OCI-LY7 (cell line): ENCODE results near the gene COPZ1. TPM values are rescaled to one million over a fixed set of nuclear protein-coding genes. Genes with fewer than 3 reads are reported as not detected.

Source experiments
- BruUV-seq: library from RNA; stranded (reverse); fragments of 400-500 nt; replicated peaks from 2 replicates; lab custom pipeline; 2021; lab: Mats Ljungman, UMichigan
- CTCF ChIA-PET: fragments of 300-600 bp; sonication (Branson Sonifier 250); formaldehyde crosslinking; loops from one replicate; lab custom pipeline; 2022; ENCODE audit warnings: antibody characterized with exemption; ENCODE audit not compliant: unreplicated experiment; lab: Charles Lee
- POLR2A ChIA-PET: fragments of 300-600 bp; sonication (Branson Sonifier 250); formaldehyde crosslinking; loops from one replicate; lab custom pipeline; 2022; ENCODE audit warnings: antibody characterized with exemption; lab: Charles Lee
- DNase-seq: peaks from one replicate; pipeline ENCODE4 v3.0.0-alpha.2; 2015; ENCODE audit warnings: low spot score
- H2AFZ ChIP-seq: fragments of 200-600 bp; sonication (generic), shearing (Covaris generic); 2 replicates; pipeline ENCODE4 v1.6.1; 2014; ENCODE audit warnings: mild to moderate bottlenecking, antibody characterized with exemption, low read length, moderate library complexity
- H3K27ac ChIP-seq: fragments of 200-600 bp; sonication (generic); 2 replicates; pipeline ENCODE4 v1.5.1; 2014; ENCODE audit warnings: mixed run types, low read depth, mild to moderate bottlenecking, moderate library complexity, low read length, inconsistent platforms; ENCODE audit not compliant: poor library complexity, severe bottlenecking
- H3K36me3 ChIP-seq: fragments of 200-600 bp; sonication (generic); 2 replicates; pipeline ENCODE4 v1.6.1; 2014; ENCODE audit warnings: mild to moderate bottlenecking, antibody characterized with exemption, low read length, moderate library complexity, mixed read lengths; ENCODE audit not compliant: insufficient read depth
- H3K4me1 ChIP-seq: fragments of 200-600 bp; sonication (generic); 2 replicates; pipeline ENCODE4 v1.5.1; 2014; ENCODE audit warnings: mild to moderate bottlenecking, low read length; ENCODE audit not compliant: insufficient read depth, poor library complexity, severe bottlenecking
- H3K4me2 ChIP-seq: fragments of 200-600 bp; sonication (generic); 2 replicates; pipeline ENCODE4 v1.6.1; 2014; ENCODE audit warnings: mild to moderate bottlenecking, low read length
- H3K4me3 ChIP-seq: fragments of 200-600 bp; sonication (generic); 2 replicates; pipeline ENCODE4 v1.5.1; 2014; ENCODE audit warnings: mild to moderate bottlenecking, low read depth, low read length; ENCODE audit not compliant: poor library complexity, severe bottlenecking
- H3K79me2 ChIP-seq: fragments of 200-600 bp; sonication (generic); 2 replicates; pipeline ENCODE4 v1.6.1; 2016; ENCODE audit warnings: low read depth, mild to moderate bottlenecking, low read length, moderate library complexity, mixed read lengths; ENCODE audit not compliant: insufficient read depth
- H3K9me2 ChIP-seq: fragments of 200-600 bp; sonication (generic); 2 replicates; pipeline ENCODE4 v1.6.1; 2016; ENCODE audit warnings: mild to moderate bottlenecking, low read length, mixed read lengths; ENCODE audit not compliant: insufficient read depth
- H3K9me3 ChIP-seq: fragments of 200-600 bp; sonication (generic); 2 replicates; pipeline ENCODE4 v1.6.1; 2014; ENCODE audit warnings: mild to moderate bottlenecking, mixed run types, low read length, mixed read lengths
- H4K20me1 ChIP-seq: fragments of 200-600 bp; sonication (generic); 2 replicates; pipeline ENCODE4 v1.6.1; 2014; ENCODE audit warnings: mild to moderate bottlenecking, antibody characterized with exemption, low read length, moderate library complexity, mixed read lengths; ENCODE audit not compliant: insufficient read depth
- EZH2phosphoT487 ChIP-seq: fragments of 200-600 bp; sonication (generic); IDR thresholded peaks from 2 replicates; pipeline ENCODE4 v1.6.1; 2018; ENCODE audit warnings: low read depth, borderline replicate concordance, mild to moderate bottlenecking, mixed run types, antibody characterized with exemption, low read length, moderate library complexity, mixed read lengths
- intact Hi-C: fragments of 100-400 bp; cut with micrococcal nuclease; formaldehyde crosslinking; loops from one replicate; pipeline ENCODE4 v1.10.0; 2022; ENCODE audit not compliant: unreplicated experiment
- total RNA-seq, 2 experiments: library from RNA; depleted of rRNA in 1 of 2; stranded (reverse); fragments of >200 nt in 1 of 2; shearing (Covaris generic) in 1 of 2; gene quantifications; 2 replicates each; pipeline ENCODE4 v1.2.3, GENCODE V29; 2014 to 2022
- TF ChIP-seq, protein P1 (sequence below): fragments of 200-600 bp; sonication (generic); conservative IDR thresholded peaks from 2 replicates; pipeline ENCODE4 v1.5.1; 2014; ENCODE audit warnings: mild to moderate bottlenecking, antibody characterized with exemption, low read length, moderate library complexity, mixed read lengths

The COPZ1 gene
- total RNA-seq, 2 experiments from 2014 or later: 86.0 to 121 TPM

GRCh38 chr12:54304187-54304810 is 20.6 kb upstream of the COPZ1 start:
- peak; percentile 24 for DNase-seq
- H3K4me3 ChIP-seq: no peak overlapping the region
- ChIA-PET CTCF (no interaction called here), POLR2A (no interaction called here)
- H4K20me1 ChIP-seq: no peaks in the 10 kb centered on the region
- peaks cover 11% of the 10 kb centered on the region for H3K4me1 ChIP-seq
- H3K27ac ChIP-seq: no peak overlapping the region
- no peaks in the 10 kb centered on the region for H3K9me3 ChIP-seq
- no peaks in the 10 kb centered on the region for H3K79me2 ChIP-seq
- no peak overlapping the region; the same call in 1 of the 2 replicates for H3K4me2 ChIP-seq
- no peak overlapping the region for H2AFZ ChIP-seq
- intact Hi-C loops: no loop called here
- H3K36me3 ChIP-seq: no peaks in the 10 kb centered on the region
- BruUV-seq: no TSS peak
- H3K9me2 ChIP-seq: no peaks in the 10 kb centered on the region
- TF ChIP-seq EZH2phosphoT487: no peak
- TF ChIP-seq, protein P1, sequence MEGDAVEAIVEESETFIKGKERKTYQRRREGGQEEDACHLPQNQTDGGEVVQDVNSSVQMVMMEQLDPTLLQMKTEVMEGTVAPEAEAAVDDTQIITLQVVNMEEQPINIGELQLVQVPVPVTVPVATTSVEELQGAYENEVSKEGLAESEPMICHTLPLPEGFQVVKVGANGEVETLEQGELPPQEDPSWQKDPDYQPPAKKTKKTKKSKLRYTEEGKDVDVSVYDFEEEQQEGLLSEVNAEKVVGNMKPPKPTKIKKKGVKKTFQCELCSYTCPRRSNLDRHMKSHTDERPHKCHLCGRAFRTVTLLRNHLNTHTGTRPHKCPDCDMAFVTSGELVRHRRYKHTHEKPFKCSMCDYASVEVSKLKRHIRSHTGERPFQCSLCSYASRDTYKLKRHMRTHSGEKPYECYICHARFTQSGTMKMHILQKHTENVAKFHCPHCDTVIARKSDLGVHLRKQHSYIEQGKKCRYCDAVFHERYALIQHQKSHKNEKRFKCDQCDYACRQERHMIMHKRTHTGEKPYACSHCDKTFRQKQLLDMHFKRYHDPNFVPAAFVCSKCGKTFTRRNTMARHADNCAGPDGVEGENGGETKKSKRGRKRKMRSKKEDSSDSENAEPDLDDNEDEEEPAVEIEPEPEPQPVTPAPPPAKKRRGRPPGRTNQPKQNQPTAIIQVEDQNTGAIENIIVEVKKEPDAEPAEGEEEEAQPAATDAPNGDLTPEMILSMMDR: no peak

DNA sequence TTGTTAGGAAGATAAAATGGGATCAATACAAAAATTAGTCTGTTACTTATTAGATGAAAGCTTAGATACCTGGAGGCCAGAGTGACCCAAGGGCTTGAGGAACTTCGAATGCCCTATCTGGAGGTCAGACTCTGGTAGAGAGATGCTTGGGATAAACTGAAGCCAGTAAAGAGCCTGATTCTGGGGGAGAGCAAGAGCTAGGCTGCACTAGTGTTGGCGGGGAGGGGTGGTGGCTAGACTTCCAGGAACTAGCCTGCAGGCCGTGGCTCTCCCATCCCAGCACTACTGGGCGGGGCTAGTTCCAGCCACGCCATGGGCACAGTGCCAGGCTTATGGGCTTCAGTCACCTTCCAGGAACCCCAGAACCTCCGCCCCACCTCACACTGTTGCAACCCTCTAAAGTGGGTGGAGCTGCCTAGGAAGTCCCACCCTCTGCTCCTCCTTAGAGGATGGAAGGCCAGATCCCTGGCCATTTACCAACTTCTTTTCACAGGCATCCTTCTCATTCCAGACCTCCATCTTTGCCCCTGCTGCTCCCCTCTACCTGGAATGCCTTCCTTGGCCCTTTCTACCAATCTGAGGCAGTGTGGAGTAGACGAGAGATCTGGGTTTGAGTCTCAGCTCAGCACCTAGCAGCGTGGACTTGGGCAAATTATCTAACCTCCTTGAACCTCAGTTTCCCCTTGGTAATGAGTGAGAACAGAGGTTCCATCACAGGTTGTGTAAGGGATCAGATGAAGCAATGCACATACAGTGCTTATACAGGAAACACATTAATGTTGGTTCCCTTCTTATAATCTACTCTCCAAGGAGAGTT is 17.8 kb upstream of the COPZ1 start:
- intact Hi-C loops: no loop called here
- BruUV-seq: no TSS peak
- no peaks in the 10 kb centered on the region for H3K36me3 ChIP-seq
- no peaks in the 10 kb centered on the region for H3K9me3 ChIP-seq
- H3K4me3 ChIP-seq: no peak overlapping the region
- ChIA-PET POLR2A (interaction anchor here (0.6 to 1.6 kb wide), 3 partner anchors 20 to 46 kb away, joined by 3 to 4 read pairs (median 3); no protein-coding TSS in a partner anchor), CTCF (no interaction called here)
- H2AFZ ChIP-seq: no peak overlapping the region
- H3K4me2 ChIP-seq: no peak overlapping the region
- no peak overlapping the region for H3K27ac ChIP-seq
- H3K79me2 ChIP-seq: no peaks in the 10 kb centered on the region
- H3K9me2 ChIP-seq: no peaks in the 10 kb centered on the region
- H3K4me1 ChIP-seq: peaks cover 6% of the 10 kb centered on the region
- H4K20me1 ChIP-seq: no peaks in the 10 kb centered on the region
- no peak for DNase-seq
- no peak for TF ChIP-seq EZH2phosphoT487
- TF ChIP-seq, protein P1: no peak
